ENCODE results near the gene GOLGA6L25.
A peak's percentile ranks its signal among the peaks of the same experiment; 100 is the strongest.
"Not testable (repeated sequence)": the region's sequence is repeated elsewhere in the genome, so short reads cannot be mapped to it uniquely, and the experiment has no call there.

The GOLGA6L25 gene

DNA sequence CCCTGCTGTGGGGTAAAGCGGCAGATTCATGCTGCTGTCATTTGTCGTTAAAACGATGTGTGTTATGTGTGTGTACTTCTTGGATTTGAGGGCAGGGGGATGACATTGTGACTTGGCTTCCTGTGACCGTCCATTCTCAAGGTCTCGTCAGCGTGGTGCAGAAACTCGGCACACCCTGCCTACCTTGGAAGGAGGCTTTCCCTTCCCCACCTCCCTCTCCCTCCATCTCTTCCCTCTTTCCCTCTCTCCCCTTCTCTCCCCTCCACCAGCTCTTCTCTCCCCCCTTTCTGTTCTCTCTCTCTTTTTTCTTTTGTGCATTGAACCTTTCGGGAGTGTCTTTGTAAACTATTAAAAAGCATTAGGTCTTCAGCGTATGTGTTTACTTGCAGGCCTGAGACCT lies 36.4 kb downstream of the GOLGA6L25 start:
- H4K20me1 ChIP-seq (ENCODE audit: insufficient read depth, low read length); H3K4me1 ChIP-seq (ENCODE audit: insufficient read depth, low read length); H2AFZ ChIP-seq (ENCODE audit: low read depth, low read length); H3K36me3 ChIP-seq (ENCODE audit: insufficient read depth, low read length); H3K27me3 ChIP-seq (ENCODE audit: insufficient read depth, low read length, poor library complexity); H3K9me3 ChIP-seq (ENCODE audit: insufficient read depth, low read length, severe bottlenecking); H3K27ac ChIP-seq (ENCODE audit: low read length); ATAC-seq (ENCODE audit: insufficient read depth, low read depth); H3K79me2 ChIP-seq (ENCODE audit: insufficient read depth, low read length): not testable (repeated sequence)
- peak; percentile 6 for DNase-seq
- H3K4me2 ChIP-seq (ENCODE audit: insufficient read depth, low read length) = peak overlapping the region; percentile 53; the same call in 1 of the 2 replicates
- H3K4me3 ChIP-seq (ENCODE audit: low read depth in 1 of 2, low read length in 2 of 2) = peak overlapping the region in 1 of 2 experiments; percentile 58; a peak in 3 of 4 replicates
- peak overlapping the region; percentile 37; the same call in 1 of the 2 replicates for H3K9ac ChIP-seq (ENCODE audit: low read depth, low read length)

DNA sequence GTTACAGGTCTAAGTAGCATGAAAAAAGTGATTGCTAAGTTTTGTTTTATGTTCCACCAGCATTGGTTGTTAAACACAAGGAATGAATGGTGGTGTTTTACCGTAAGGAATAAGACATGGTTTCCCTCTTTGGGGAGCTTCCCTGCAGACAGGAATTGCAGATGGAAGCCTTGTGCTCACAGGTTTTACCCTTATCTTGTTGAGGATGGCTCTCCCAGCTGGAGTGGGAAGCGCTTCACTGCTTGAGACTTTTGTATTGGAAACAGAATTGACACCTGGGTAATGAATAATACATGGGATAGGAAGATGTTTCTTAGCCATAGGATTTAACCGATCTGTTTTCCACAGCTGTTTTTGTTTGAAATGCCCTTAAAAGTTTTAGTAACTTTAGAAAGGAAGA lies 39.0 kb downstream of the GOLGA6L25 start:
- not testable (repeated sequence) for H3K4me3 ChIP-seq (ENCODE audit: low read depth in 1 of 2, low read length in 2 of 2); H3K9ac ChIP-seq (ENCODE audit: low read depth, low read length); H3K27me3 ChIP-seq (ENCODE audit: insufficient read depth, low read length, poor library complexity); H3K4me2 ChIP-seq (ENCODE audit: insufficient read depth, low read length); H2AFZ ChIP-seq (ENCODE audit: low read depth, low read length); H3K4me1 ChIP-seq (ENCODE audit: insufficient read depth, low read length); H3K79me2 ChIP-seq (ENCODE audit: insufficient read depth, low read length); H4K20me1 ChIP-seq (ENCODE audit: insufficient read depth, low read length); H3K9me3 ChIP-seq (ENCODE audit: insufficient read depth, low read length, severe bottlenecking); H3K27ac ChIP-seq (ENCODE audit: low read length); DNase-seq; ATAC-seq (ENCODE audit: insufficient read depth, low read depth); H3K36me3 ChIP-seq (ENCODE audit: insufficient read depth, low read length)

DNA sequence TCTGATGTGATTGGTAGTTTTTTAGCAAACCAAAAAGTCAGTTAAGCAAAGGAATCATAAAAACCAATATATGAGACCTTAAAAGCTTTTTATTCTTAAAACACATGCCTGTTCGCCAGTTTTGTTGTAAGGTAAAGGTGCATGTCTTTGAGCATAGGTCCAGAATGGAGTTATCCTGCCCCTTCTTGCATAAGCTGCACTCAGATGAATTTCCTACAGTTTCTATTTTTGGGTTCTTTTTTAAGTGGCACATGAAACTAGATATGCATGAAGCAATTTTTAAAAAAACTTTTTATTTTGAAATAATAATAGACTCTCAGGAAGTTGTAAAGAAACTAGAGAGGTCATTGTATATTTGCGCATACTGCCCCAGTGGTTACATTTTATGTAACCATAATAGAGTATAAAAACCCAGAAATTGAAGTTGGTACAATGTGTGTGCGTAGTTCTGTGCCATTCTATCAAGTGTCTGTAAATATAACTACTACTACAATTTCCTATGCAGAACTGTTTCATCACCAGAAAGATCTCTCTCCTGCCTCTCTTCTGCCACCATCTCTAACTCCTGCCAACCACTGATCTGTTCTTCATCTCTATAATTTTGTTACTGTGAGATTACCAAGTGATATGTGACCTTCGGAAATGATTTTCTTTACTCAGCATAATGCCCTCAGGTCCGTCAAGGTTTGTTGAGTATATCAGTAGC lies 40.2 kb downstream of the GOLGA6L25 start:
- H3K9ac ChIP-seq (ENCODE audit: low read depth, low read length); H3K9me3 ChIP-seq (ENCODE audit: insufficient read depth, low read length, severe bottlenecking); H3K4me3 ChIP-seq (ENCODE audit: low read depth in 1 of 2, low read length in 2 of 2); H3K4me2 ChIP-seq (ENCODE audit: insufficient read depth, low read length); H4K20me1 ChIP-seq (ENCODE audit: insufficient read depth, low read length); DNase-seq; H3K36me3 ChIP-seq (ENCODE audit: insufficient read depth, low read length); H2AFZ ChIP-seq (ENCODE audit: low read depth, low read length); H3K79me2 ChIP-seq (ENCODE audit: insufficient read depth, low read length); H3K27me3 ChIP-seq (ENCODE audit: insufficient read depth, low read length, poor library complexity); H3K27ac ChIP-seq (ENCODE audit: low read length); ATAC-seq (ENCODE audit: insufficient read depth, low read depth); H3K4me1 ChIP-seq (ENCODE audit: insufficient read depth, low read length): not testable (repeated sequence)

DNA sequence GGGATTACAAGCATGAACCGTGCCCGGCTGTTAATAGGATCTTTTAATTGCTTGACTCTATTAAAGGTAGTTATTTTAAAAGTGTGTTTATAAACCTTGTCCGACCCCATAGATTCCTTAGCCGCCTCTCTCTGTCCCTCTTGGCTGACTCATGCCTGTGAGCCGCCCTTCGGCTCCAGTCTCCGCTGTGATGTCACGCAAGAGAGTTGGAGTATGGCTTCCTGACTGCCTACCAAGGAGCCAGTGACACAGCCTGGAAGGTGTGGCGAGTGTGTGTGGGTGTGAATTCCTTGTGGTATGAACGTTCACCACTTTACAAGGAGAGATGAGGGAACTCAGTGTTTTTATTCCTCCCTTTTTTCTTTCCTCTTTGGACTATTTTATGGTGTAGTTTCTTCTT lies 44.1 kb downstream of the GOLGA6L25 start:
- DNase-seq; H2AFZ ChIP-seq (ENCODE audit: low read depth, low read length); H3K9ac ChIP-seq (ENCODE audit: low read depth, low read length); H3K4me1 ChIP-seq (ENCODE audit: insufficient read depth, low read length); H3K4me2 ChIP-seq (ENCODE audit: insufficient read depth, low read length); H3K27me3 ChIP-seq (ENCODE audit: insufficient read depth, low read length, poor library complexity); H3K79me2 ChIP-seq (ENCODE audit: insufficient read depth, low read length); H3K36me3 ChIP-seq (ENCODE audit: insufficient read depth, low read length); H3K4me3 ChIP-seq (ENCODE audit: low read depth in 1 of 2, low read length in 2 of 2); ATAC-seq (ENCODE audit: insufficient read depth, low read depth); H3K9me3 ChIP-seq (ENCODE audit: insufficient read depth, low read length, severe bottlenecking); H4K20me1 ChIP-seq (ENCODE audit: insufficient read depth, low read length); H3K27ac ChIP-seq (ENCODE audit: low read length): not testable (repeated sequence)

DNA sequence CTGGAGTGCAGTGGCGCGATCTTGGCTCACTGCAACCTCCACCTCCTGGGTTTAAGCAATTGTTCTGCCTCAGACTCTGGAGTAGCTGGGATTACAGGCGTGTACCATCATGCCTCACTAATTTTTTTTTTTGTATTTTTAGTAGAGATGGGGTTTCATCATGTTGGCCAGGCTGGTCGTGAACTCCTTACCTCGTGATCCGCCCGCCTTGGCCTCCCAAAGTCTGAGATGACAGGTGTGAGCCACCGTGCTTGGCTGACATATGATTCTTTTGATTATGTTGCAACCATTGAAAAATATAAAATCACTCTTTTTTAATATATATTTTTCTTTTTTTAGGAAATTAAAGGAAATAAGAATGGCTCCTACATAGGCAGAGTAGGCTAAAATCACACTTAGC lies 44.8 kb downstream of the GOLGA6L25 start:
- not testable (repeated sequence) for H3K27me3 ChIP-seq (ENCODE audit: insufficient read depth, low read length, poor library complexity); H3K9ac ChIP-seq (ENCODE audit: low read depth, low read length); H3K4me2 ChIP-seq (ENCODE audit: insufficient read depth, low read length); H3K79me2 ChIP-seq (ENCODE audit: insufficient read depth, low read length); H2AFZ ChIP-seq (ENCODE audit: low read depth, low read length); H3K27ac ChIP-seq (ENCODE audit: low read length); H3K9me3 ChIP-seq (ENCODE audit: insufficient read depth, low read length, severe bottlenecking); H4K20me1 ChIP-seq (ENCODE audit: insufficient read depth, low read length); H3K4me3 ChIP-seq (ENCODE audit: low read depth in 1 of 2, low read length in 2 of 2); DNase-seq; H3K4me1 ChIP-seq (ENCODE audit: insufficient read depth, low read length); H3K36me3 ChIP-seq (ENCODE audit: insufficient read depth, low read length); ATAC-seq (ENCODE audit: insufficient read depth, low read depth)

DNA sequence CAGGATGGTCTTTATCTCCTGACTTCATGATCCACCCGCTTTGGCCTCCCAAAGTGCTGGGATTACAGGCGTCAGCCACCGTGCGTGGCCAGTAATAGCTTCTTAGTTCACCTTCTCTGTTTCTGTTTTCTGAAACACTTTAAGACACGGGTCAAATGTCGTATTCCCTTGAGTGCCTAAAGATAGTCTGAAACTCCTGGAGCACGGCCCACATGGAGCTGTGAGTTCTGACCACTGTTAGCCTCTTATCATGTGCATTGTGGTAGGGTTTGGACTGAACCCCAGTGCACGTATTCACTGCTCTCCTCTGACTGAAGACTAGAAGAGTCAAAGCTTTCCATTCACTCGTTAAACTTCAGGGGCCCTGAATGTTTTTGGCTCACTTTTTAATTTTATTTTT lies 48.8 kb downstream of the GOLGA6L25 start:
- H3K9ac ChIP-seq (ENCODE audit: low read depth, low read length); ATAC-seq (ENCODE audit: insufficient read depth, low read depth); H3K4me3 ChIP-seq (ENCODE audit: low read depth in 1 of 2, low read length in 2 of 2); H3K4me1 ChIP-seq (ENCODE audit: insufficient read depth, low read length); DNase-seq; H3K27me3 ChIP-seq (ENCODE audit: insufficient read depth, low read length, poor library complexity); H3K36me3 ChIP-seq (ENCODE audit: insufficient read depth, low read length); H2AFZ ChIP-seq (ENCODE audit: low read depth, low read length); H3K4me2 ChIP-seq (ENCODE audit: insufficient read depth, low read length); H3K79me2 ChIP-seq (ENCODE audit: insufficient read depth, low read length); H3K9me3 ChIP-seq (ENCODE audit: insufficient read depth, low read length, severe bottlenecking); H3K27ac ChIP-seq (ENCODE audit: low read length); H4K20me1 ChIP-seq (ENCODE audit: insufficient read depth, low read length): not testable (repeated sequence)
